Stimulated activated CD4-positive, alpha-beta T cell treated with anti-CD3 and anti-CD28 coated beads, TNF-alpha, amount 100 ng/mL, for 4 hours (primary cell): ENCODE measurements around the gene EPSTI1.
A peak's percentile ranks its signal among the peaks of the same experiment; 100 is the strongest.
"Not testable (repeated sequence)": the region's sequence is repeated elsewhere in the genome, so short reads cannot be mapped to it uniquely, and the experiment has no call there.

Experiments
- DNase-seq, 3 experiments: peaks; one replicate each; pipeline ENCODE4 v3.0.0-alpha.2; 2020; ENCODE audit warnings: low read depth in 3 of 3

The EPSTI1 gene

DNA sequence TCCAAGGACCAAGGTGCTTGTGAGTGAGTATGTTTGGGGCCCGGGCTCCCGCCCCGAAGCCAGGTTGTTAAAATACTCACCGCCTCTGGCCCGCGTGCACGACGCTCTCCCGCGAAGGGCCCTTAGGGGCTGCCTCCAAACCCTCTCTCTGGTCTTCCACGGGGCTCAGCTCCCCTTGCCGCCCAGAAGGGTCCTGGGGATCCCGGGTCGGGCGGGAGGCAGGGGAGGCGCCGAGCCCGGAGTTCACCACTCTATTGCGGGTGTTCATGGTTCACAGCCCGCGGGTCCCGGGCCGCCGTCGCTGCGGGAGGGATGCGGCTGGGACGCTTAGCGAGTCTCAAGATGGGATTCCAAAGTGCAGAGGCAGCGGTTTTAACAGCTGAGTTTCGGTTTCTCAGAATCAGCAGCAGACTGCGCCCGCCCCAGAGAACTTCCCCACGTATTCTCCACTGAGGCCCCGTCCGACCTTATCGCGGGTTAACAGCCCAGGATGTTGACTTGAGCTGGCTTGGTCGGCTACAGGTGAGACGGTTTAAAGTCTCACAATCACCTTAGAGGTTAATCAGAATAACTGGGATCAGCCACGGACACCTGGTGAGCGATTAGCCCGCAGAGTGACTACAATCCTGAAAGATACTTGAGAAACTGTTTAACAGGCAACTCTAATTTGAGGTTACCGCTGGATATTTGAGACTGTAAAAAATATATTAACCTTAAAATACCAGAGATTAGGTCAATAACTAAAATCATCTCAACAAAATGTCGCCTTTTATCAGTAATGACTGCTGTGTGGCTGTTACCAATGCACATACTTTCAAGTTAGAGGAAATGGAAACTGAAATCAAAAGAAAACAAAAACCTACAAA is at the start of gene EPSTI1:
EPSTI1 (minus strand) TSS at position 344 of the 866 bp plus-strand sequence; CDS start at position 268, 76 bp downstream.
- peak; percentile 55 to 71 (median 70) for DNase-seq

- DNase-seq, result no peak
Measured at GRCh38 chr13:43041369-43041921, 49.4 kb upstream of the EPSTI1 start.

GRCh38 chr13:43040581-43041368 is 48.7 kb upstream of the EPSTI1 start:
- DNase-seq, result not testable (repeated sequence)

DNA sequence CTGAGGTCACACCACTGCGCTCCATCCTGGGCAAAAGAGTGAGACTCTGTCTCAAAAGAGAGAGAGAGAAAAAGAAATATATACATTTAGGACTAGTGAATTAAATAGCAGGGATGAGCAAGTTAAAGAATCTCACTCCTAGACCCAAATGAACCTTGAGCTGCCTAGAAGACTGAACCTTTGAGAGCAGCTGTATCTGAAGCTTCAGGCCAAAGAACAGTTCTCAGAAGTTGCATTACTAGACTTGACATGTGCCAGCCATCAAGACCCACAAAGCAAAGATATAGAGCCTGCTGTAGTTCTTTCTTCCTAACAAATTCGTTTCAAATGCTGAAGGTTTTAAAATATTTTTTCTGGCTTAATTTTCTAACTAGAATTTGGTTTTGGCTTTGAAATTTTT is 47.9 kb upstream of the EPSTI1 start:
- no peak for DNase-seq

GRCh38 chr13:43036351-43037250 is 44.6 kb upstream of the EPSTI1 start:
- DNase-seq, result no peak

- DNase-seq, result no peak
Measured at GRCh38 chr13:43033038-43033437, 41.0 kb upstream of the EPSTI1 start.

DNA sequence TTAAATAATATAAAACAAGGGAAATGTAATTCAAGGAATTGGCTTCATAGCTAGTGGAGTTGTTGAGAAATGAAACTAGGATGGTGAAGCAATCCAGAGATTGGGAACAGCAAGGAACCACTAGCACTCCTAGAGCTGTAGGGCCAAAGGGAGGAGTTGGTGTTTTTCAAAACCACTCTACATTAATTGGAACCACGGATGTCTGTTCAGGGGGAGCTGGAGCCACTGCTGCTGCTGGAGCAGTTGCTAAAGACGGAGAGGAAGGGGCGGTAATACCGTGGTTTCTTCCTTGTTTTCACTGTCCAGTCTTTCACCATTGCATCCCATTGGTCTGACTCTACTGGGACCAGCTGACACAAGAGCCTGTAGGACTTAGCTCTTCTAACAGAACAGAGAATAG is 39.8 kb upstream of the EPSTI1 start:
- no peak for DNase-seq

- DNase-seq, result no peak
Measured at GRCh38 chr13:43030548-43030947, 38.5 kb upstream of the EPSTI1 start.

GRCh38 chr13:43026262-43026661 is 34.2 kb upstream of the EPSTI1 start:
- no peak for DNase-seq

DNA sequence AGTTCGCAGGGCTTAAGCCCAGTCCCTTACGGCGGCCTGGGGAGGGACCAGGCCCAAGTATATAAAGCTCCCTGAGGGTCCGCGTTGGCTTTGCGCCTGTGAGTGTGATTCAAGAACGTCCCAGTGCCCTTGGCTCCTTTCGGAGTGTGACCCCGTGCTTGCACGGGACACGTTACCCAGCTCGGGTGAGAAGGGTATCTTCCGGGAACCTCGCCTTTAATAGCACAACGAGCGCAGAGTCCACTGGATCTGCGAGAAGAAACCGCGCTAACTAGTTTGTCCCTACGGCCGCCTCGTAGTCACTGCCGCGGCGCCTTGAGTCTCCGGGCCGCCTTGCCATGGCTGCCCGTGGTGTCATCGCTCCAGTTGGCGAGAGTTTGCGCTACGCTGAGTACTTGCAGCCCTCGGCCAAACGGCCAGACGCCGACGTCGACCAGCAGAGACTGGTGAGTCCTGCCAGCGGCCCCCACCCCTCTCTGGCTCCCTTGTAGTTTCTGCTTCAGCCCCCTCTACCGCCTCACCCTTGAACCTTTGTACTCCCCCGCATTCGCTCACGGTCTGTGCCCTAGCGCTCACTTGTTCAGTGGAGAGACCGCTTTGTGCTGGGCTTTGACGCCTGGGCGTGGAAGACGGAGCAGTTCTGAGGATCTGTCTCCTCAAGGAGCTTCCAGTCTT is 31.4 kb upstream of the EPSTI1 start, which contains the start of gene DNAJC15:
DNAJC15 (plus strand) TSS at position 298 of the 675 bp plus-strand sequence; CDS start at position 339, 41 bp downstream.
- DNase-seq, result peak; percentile 20 to 64 (median 63)

DNA sequence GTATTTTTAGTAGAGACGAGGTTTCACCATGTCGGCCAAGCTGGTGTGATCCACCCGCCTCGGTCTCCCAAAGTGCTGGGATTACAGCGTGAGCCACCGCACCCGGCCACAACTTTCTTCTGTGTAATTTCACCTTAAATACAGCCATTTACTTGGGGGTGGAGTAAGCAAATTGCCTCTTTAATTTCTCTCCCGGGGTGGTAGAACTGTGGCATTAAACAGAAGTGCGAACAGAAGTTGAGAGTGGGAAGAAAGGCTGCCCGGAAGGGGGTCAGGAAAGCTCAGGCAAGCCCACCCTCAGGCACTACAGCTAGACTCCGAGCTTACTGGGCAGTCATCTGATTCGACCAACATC is 30.9 kb upstream of the EPSTI1 start:
- no peak for DNase-seq

DNA sequence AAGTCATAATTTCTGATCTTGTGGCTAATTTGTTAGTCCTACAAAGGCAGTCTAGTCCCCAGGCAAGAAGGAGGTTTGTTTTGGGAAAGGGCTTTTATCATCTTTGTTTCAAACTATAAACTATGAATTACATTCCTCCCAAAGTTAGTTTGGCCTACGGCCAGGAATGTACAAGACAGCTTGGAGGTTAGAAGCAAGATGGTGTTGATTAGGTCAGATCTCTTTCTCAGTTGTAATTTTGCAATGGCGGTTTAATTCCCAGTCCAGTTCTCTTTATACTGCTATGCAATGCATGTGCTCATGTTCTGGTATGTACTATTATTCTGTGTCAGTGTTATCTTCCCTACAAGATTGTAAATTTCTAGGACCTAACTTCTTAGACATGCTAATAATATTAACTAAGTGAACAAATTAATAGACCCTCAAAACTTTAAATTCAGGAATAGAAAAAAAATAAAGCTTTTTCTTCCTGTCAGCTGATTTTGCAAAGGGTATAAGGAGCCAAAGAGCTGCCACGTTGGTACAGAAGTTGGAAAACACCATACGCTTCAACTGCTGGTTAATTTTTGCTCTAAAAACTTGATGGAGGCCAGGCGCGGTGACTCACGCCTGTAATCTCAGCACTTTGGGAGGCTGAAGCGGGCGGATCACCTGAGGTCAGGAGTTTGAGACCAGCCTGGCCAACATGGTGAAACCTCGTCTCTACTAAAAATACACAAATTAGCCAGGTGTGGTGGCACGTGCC is 30.1 kb upstream of the EPSTI1 start:
- no peak for DNase-seq

GRCh38 chr13:43020794-43021193 is 28.8 kb upstream of the EPSTI1 start:
- no peak for DNase-seq

DNA sequence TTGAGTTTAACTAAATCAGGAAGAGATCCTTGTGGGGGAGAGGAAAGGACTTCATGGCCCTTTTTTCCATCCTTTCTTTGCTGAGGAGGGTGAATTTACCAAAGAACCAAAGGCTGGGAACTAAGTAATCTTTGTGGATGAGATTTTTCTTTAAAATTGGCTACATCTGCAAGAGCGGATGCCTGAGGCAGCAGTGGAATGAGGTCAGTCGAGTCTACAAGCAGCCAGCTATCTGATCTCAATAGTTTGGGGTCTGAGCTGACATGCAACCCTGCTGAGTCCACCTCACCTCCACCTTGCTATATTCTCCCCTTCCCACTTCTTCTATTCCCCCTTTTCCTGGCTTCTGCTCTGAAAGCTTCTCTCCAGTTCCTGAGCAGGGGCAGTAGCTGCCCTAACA is 27.8 kb upstream of the EPSTI1 start:
- DNase-seq, result no peak

DNA sequence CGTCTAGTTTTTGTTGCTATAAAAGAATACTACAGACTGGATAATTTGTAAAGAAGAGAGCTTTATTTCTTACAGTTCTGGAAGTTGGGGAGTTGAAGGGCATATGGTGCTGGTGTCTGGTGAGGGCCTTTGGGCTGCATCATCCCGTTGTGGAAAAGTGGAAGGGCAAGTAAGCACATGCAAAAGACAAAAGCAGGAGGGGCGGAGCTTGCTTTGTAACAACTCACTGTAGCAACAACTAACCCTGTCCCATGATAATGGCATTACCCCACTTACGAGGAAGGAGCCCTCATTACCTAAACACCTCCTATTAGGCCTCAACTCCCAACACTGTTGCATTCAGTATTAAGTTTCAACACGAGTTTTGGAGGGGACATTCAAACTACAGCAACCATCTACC is 24.2 kb upstream of the EPSTI1 start:
- no peak for DNase-seq

DNA sequence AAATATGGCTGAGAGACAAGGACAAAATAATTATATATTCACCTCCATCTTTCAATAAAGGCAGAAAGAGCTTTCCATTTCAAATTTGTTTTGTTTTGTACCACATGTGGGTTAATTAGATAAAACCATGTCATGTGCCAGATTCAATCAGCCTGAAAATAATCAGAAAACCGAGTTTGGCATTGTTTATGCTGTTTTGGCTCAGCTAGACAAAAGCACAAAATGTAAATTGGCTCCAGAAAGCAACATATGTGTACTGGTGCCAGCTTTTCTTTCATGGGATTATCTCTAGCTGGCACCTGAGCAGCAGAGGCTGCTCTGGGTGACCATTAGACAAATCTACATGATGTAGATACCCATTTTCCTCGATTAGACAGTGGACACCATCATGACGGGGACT is 22.1 kb upstream of the EPSTI1 start:
- no peak for DNase-seq

GRCh38 chr13:43009506-43009905 is 17.5 kb upstream of the EPSTI1 start:
- DNase-seq, result no peak

GRCh38 chr13:43008596-43008995 is 16.6 kb upstream of the EPSTI1 start:
- no peak for DNase-seq

GRCh38 chr13:43006893-43007631 is 15.0 kb upstream of the EPSTI1 start:
- DNase-seq, result no peak
